ENCODE data around the gene INSYN2B. TPM values are rescaled to one million over a fixed set of nuclear protein-coding genes. Genes with fewer than 3 reads are reported as not detected.
"Not testable (repeated sequence)": the region's sequence is repeated elsewhere in the genome, so short reads cannot be mapped to it uniquely, and the experiment has no call there.

The INSYN2B gene
- total RNA-seq, 1 donor from 2014 or later = 0.56 TPM

GRCh38 chr5:169964246-169964645 lies 16.0 kb downstream of the INSYN2B start:
- TF ChIP-seq CTCF (IDR thresholded peaks at IDR 0.05; ENCODE audit: unreplicated experiment) = no peak
- Mint-ChIP-seq H3K36me3 (no peaks in the 10 kb centered on the region), H3K9me3 (no peaks in the 10 kb centered on the region), H3K4me3 (no peak overlapping the region), H3K27ac (no peak overlapping the region), H3K27me3 (ENCODE audit: low read depth) (peaks cover 29% of the 10 kb centered on the region), H3K4me1 (no peaks in the 10 kb centered on the region)
- no peak for DNase-seq (ENCODE audit: low spot score in 2 of 2, unreplicated experiment in 2 of 2)

GRCh38 chr5:169960659-169961058 lies 19.6 kb downstream of the INSYN2B start:
- no peaks in the 10 kb centered on the region for H3K9me3 Mint-ChIP-seq
- TF ChIP-seq CTCF (IDR thresholded peaks at IDR 0.05; ENCODE audit: unreplicated experiment) = no peak
- no peak overlapping the region for H3K4me3 Mint-ChIP-seq
- peaks cover 62% of the 10 kb centered on the region for H3K27me3 Mint-ChIP-seq (ENCODE audit: low read depth)
- H3K4me1 Mint-ChIP-seq = no peaks in the 10 kb centered on the region
- H3K27ac Mint-ChIP-seq = no peak overlapping the region
- H3K36me3 Mint-ChIP-seq = no peaks in the 10 kb centered on the region
- DNase-seq (ENCODE audit: low spot score in 2 of 2, unreplicated experiment in 2 of 2) = no peak

GRCh38 chr5:169958278-169958677 lies 22.0 kb downstream of the INSYN2B start:
- Mint-ChIP-seq H3K36me3 (no peaks in the 10 kb centered on the region), H3K4me1 (no peaks in the 10 kb centered on the region), H3K27me3 (ENCODE audit: low read depth) (peaks cover 81% of the 10 kb centered on the region), H3K27ac (no peak overlapping the region), H3K9me3 (no peaks in the 10 kb centered on the region), H3K4me3 (no peak overlapping the region)
- DNase-seq (ENCODE audit: low spot score in 2 of 2, unreplicated experiment in 2 of 2) = no peak
- no peak for TF ChIP-seq CTCF (IDR thresholded peaks at IDR 0.05; ENCODE audit: unreplicated experiment)

- H3K27ac Mint-ChIP-seq = no peak overlapping the region
- H3K9me3 Mint-ChIP-seq = no peaks in the 10 kb centered on the region
- no peaks in the 10 kb centered on the region for H3K36me3 Mint-ChIP-seq
- H3K4me3 Mint-ChIP-seq = no peak overlapping the region
- H3K4me1 Mint-ChIP-seq = no peaks in the 10 kb centered on the region
- DNase-seq (ENCODE audit: low spot score in 2 of 2, unreplicated experiment in 2 of 2) = no peak
- TF ChIP-seq CTCF (IDR thresholded peaks at IDR 0.05; ENCODE audit: unreplicated experiment) = no peak
- peaks cover 85% of the 10 kb centered on the region for H3K27me3 Mint-ChIP-seq (ENCODE audit: low read depth)
Measured at GRCh38 chr5:169956756-169957155, 23.5 kb downstream of the INSYN2B start.

GRCh38 chr5:169956126-169956525 lies 24.2 kb downstream of the INSYN2B start:
- no peaks in the 10 kb centered on the region for H3K9me3 Mint-ChIP-seq
- no peak overlapping the region for H3K4me3 Mint-ChIP-seq
- no peak overlapping the region for H3K27ac Mint-ChIP-seq
- peaks cover 88% of the 10 kb centered on the region for H3K27me3 Mint-ChIP-seq (ENCODE audit: low read depth)
- no peaks in the 10 kb centered on the region for H3K4me1 Mint-ChIP-seq
- H3K36me3 Mint-ChIP-seq = no peaks in the 10 kb centered on the region
- no peak for TF ChIP-seq CTCF (IDR thresholded peaks at IDR 0.05; ENCODE audit: unreplicated experiment)
- DNase-seq (ENCODE audit: low spot score in 2 of 2, unreplicated experiment in 2 of 2) = no peak

- H3K9me3 Mint-ChIP-seq = no peaks in the 10 kb centered on the region
- DNase-seq (ENCODE audit: low spot score in 2 of 2, unreplicated experiment in 2 of 2) = no peak
- peaks cover 90% of the 10 kb centered on the region for H3K27me3 Mint-ChIP-seq (ENCODE audit: low read depth)
- no peaks in the 10 kb centered on the region for H3K4me1 Mint-ChIP-seq
- no peak for TF ChIP-seq CTCF (IDR thresholded peaks at IDR 0.05; ENCODE audit: unreplicated experiment)
- no peaks in the 10 kb centered on the region for H3K36me3 Mint-ChIP-seq
- no peak overlapping the region for H3K27ac Mint-ChIP-seq
- no peak overlapping the region for H3K4me3 Mint-ChIP-seq
Measured at GRCh38 chr5:169954786-169955185, 25.5 kb downstream of the INSYN2B start.

GRCh38 chr5:169953196-169953595 lies 27.1 kb downstream of the INSYN2B start:
- DNase-seq (ENCODE audit: low spot score in 2 of 2, unreplicated experiment in 2 of 2); H3K9me3 Mint-ChIP-seq; H3K4me3 Mint-ChIP-seq; H3K4me1 Mint-ChIP-seq; H3K36me3 Mint-ChIP-seq; H3K27ac Mint-ChIP-seq: not testable (repeated sequence)
- H3K27me3 Mint-ChIP-seq (ENCODE audit: low read depth) = peaks cover 82% of the 10 kb centered on the region
